HepG2 (cell line): ENCODE data around the gene FAF1. TPM values are rescaled to one million over a fixed set of nuclear protein-coding genes. Genes with fewer than 3 reads are reported as not detected.

ENCODE experiments used
- CSRNP1 ChIP-seq: sonication (generic); formaldehyde crosslinking; IDR thresholded peaks from 2 replicates; pipeline ENCODE4 v1.8.1; 2023; ENCODE audit warnings: mild to moderate bottlenecking, missing genetic modification reagents
- HMGXB3 ChIP-seq: sonication (generic); formaldehyde crosslinking; IDR thresholded peaks from 2 replicates; pipeline ENCODE4 v1.4.0; 2020; ENCODE audit warnings: missing genetic modification reagents, borderline replicate concordance
- IKZF4 ChIP-seq: sonication (generic); formaldehyde crosslinking; IDR thresholded peaks from 2 replicates; pipeline ENCODE4 v1.5.1; 2020; ENCODE audit warnings: borderline replicate concordance, mild to moderate bottlenecking, low read depth, missing genetic modification reagents; ENCODE audit errors: not compliant biosample characterization
- IRX3 ChIP-seq: sonication (generic); formaldehyde crosslinking; IDR thresholded peaks from 2 replicates; pipeline ENCODE4 v1.8.1; 2023; ENCODE audit warnings: mild to moderate bottlenecking, low read depth, missing genetic modification reagents, borderline replicate concordance
- KLF6 ChIP-seq: IDR thresholded peaks from 2 replicates; pipeline ENCODE4 v1.8.0; 2016; ENCODE audit warnings: missing biosample characterization, missing genetic modification reagents
- MEF2D ChIP-seq: sonication (generic); formaldehyde crosslinking; IDR thresholded peaks from 2 replicates; pipeline ENCODE4 v1.5.1; 2020; ENCODE audit warnings: mild to moderate bottlenecking, missing genetic modification reagents
- SNAPC4 ChIP-seq: sonication (generic); formaldehyde crosslinking; IDR thresholded peaks from 2 replicates; pipeline ENCODE4 v1.4.0; 2020; ENCODE audit warnings: mild to moderate bottlenecking, missing genetic modification reagents
- SP2 ChIP-seq: sonication (generic); formaldehyde crosslinking; IDR thresholded peaks from 2 replicates; pipeline ENCODE4 v1.5.1; 2020; ENCODE audit warnings: mild to moderate bottlenecking, missing genetic modification reagents
- YY1 ChIP-seq: IDR thresholded peaks from 2 replicates; pipeline ENCODE4 v1.6.1; 2011; ENCODE audit warnings: low read length, low read depth, moderate library complexity, mild to moderate bottlenecking; ENCODE audit not compliant: insufficient read depth, insufficient replicate concordance
- ZBTB1 ChIP-seq: sonication (generic); formaldehyde crosslinking; IDR thresholded peaks from 2 replicates; pipeline ENCODE4 v1.4.0; 2020; ENCODE audit warnings: missing genetic modification reagents, borderline replicate concordance
- ZBTB38 ChIP-seq: sonication (generic); formaldehyde crosslinking; IDR thresholded peaks from 2 replicates; pipeline ENCODE4 v1.5.1; 2020; ENCODE audit warnings: mild to moderate bottlenecking, missing genetic modification reagents
- ZNF496 ChIP-seq: sonication (generic); formaldehyde crosslinking; IDR thresholded peaks from 2 replicates; pipeline ENCODE4 v1.8.1; 2023; ENCODE audit warnings: mild to moderate bottlenecking, moderate library complexity, missing genetic modification reagents; ENCODE audit not compliant: insufficient replicate concordance
- ZNF512B ChIP-seq: sonication (generic); formaldehyde crosslinking; IDR thresholded peaks from 2 replicates; pipeline ENCODE4 v1.5.1; 2020; ENCODE audit warnings: missing genetic modification reagents, mild to moderate bottlenecking, borderline replicate concordance
- ZNF589 ChIP-seq: sonication (generic); formaldehyde crosslinking; conservative IDR thresholded peaks from 2 replicates; pipeline ENCODE4 v1.8.0; 2022; ENCODE audit warnings: mild to moderate bottlenecking, moderate library complexity, missing genetic modification reagents
- polyA plus RNA-seq, 8 experiments: library from polyadenylated mRNA; depleted of rRNA in 3 of 8; stranded (reverse) in 7 of 8; unstranded in 1 of 8; fragments of >200 nt; fragmentation: Illumina TruSeq in 4 of 8; extraction: Trizol in 4 of 8; gene quantifications; 2 replicates each; pipeline versions ENCODE4 v1.2.1 to v1.2.3, GENCODE V29; 2011 to 2016; ENCODE audit warnings: low read depth in 4 of 8, missing spikeins in 1 of 8, mixed read lengths in 1 of 8; ENCODE audit not compliant: insufficient read depth in 1 of 8
- total RNA-seq, 5 experiments: library from RNA; depleted of rRNA; stranded (reverse); fragments of >200 nt; fragmentation: Illumina TruSeq; extraction: Trizol; gene quantifications; 2 replicates each; pipeline ENCODE4 v1.2.3, GENCODE V29; 2016; ENCODE audit warnings: low read depth in 1 of 5

FAF1 gene
- total and polyA plus RNA-seq, 2 of the 13 experiments (the other 11 are each of a cell fraction or from before 2014, with no cell fraction given), result 19.4 to 63.3 TPM

GRCh38 chr1:50978144-50978851 is 18.2 kb upstream of the FAF1 start (continued):
- TF ChIP-seq YY1 (no peak), KLF6 (CRISPR knock-in tag) (no peak), IKZF4 (CRISPR knock-in tag) (no peak), SP2 (0 out of 2 replicates have a peak, but pooled peaks have one; percentile 19), ZNF589 (CRISPR knock-in tag) (no peak), ZBTB1 (no peak), IRX3 (CRISPR knock-in tag) (peak; percentile 46), ZBTB38 (CRISPR knock-in tag) (no peak), ZNF512B (CRISPR knock-in tag) (no peak), CSRNP1 (no peak; the same call in 1 of the 2 replicates), MEF2D (no peak), ZNF496 (CRISPR knock-in tag) (no peak), HMGXB3 (CRISPR knock-in tag) (no peak), SNAPC4 (CRISPR knock-in tag) (no peak)
